ENCODE data around the gene C10orf90.

Gene C10orf90

DNA sequence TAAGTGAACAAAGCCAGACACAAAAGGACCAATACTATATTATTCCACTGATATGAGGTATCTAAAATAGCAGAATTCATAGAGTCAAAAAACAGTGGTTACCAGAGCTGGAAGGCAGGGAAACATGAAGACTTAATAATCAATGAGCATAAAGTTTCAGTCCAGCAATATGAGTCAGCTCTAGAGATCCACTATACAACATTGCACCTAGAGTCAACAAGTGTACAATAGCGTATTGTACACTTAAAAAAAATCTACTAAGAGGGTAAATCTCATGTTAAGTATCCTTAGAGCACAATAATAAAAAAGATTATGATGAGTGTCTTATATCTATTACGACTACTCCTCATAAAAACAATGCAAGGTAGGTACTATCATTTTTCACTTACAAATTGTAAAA lies 36.1 kb downstream of the C10orf90 start:
- DNase-seq (ENCODE audit: low read depth) = no peak

- no peak for DNase-seq (ENCODE audit: low read depth)
These were observed 37.8 kb downstream of the C10orf90 start for GRCh38 chr10:126632705-126633104.

DNA sequence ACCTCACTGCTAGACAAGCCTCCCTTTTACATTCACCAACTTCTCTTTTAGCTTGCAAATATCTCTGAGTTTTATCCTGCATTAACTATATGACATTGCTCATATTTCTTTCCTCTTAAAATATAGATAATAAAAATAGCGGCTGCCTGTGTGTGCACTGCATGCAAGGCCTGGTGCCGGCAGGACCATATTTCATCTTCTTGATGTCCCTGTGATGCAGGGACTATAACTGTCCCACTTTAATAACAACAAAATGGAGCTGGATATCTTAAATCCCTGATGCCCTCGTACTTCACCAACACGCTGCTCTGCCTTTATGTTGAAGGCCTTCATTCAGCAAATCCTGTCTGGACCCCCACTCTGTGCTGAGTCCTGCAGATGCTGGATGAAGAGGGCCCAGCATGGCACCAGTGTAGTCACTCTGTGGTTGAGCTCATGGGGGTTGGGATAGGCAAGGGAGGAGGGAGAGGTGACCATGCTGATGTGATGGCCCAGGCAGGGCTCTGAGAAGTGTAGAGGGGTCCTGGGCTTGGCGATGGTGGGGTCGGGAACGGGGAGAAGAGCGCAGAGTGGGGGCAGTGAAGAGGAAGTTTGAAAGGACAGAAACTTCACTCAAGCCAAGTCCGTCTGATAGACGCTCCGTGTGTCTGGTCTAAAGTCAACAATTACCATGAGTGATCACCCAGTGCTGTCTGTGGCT lies 40.4 kb downstream of the C10orf90 start:
- no peak for DNase-seq (ENCODE audit: low read depth)

DNA sequence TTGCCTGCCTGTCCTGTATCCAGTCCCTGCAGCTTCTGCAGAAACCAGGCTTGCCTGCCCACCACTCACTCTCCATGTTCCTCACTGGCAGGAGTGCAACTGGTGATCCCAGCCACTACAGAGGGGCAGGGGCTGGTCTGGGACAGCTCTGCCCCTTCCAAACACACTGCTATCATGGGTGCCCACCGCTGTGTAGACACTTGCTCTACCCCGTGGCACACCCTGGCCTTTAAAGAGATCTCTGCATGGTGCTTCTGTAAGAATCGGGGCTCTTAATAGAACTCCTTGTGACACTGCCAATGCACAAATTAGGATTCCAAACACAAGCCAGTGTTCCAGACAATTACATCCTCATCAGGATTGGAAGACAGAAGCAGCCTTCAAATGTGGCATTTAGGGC lies 41.7 kb downstream of the C10orf90 start:
- DNase-seq (ENCODE audit: low read depth) = no peak

DNA sequence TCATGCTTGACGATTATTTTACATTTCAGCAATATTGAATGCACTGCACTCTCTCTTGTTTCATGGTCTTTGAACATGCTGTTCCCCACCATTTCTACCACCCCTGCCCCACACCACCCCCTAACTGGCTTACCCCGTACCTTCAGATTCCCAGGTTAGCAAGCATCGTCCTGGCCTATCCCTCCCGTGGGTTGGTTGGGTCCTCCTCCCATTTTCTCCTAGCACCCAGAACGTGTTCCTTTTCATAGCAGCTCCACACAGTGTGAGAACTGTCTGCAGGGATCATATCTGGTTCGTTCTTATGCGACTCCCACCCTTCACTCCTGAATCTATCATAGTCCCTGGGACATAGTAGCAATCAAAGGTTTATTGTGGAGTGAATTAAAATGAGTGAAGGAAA lies 48.6 kb downstream of the C10orf90 start:
- DNase-seq (ENCODE audit: low read depth) = no peak

GRCh38 chr10:126618466-126618865 lies 52.0 kb downstream of the C10orf90 start:
- no peak for DNase-seq (ENCODE audit: low read depth)

DNA sequence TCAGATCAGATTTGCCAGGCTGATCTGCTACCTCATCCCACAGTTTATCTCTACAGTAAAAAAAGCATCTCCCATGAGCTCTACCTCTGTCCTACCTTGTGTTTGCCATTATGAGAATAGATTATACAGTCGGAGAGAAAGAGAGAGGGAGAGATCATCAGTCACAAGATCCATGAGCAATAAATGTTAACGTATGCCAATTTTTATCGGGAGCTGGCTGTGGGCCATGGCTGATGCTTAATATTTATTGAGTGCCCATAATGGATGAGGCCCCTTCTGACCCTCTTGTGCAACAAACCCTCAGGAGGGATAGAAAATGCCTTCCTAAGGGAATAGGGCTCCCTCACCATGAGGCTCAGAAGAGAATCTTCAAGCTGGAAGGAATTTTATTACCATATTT lies 52.8 kb downstream of the C10orf90 start:
- DNase-seq (ENCODE audit: low read depth) = no peak

DNA sequence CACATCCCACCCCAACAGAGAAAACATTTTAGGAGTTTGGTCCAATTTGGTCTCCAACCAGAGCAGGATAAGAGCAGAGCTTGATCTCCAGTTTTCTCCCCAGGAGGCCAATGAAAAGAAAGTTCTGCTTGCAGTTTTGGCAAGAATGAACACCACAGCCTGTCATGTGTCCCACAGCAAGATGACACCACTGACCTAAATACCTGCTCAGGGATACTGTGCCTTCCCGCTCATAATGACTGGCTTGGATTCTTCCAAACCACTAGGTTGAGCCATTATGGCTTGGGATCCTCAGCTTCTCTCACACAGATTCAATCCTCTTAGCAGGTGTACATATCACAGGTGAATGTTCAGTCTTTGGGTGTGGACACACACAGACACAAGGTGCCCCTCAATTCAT lies 53.3 kb downstream of the C10orf90 start:
- no peak for DNase-seq (ENCODE audit: low read depth)

- no peak for DNase-seq (ENCODE audit: low read depth)
These were observed 53.8 kb downstream of the C10orf90 start for GRCh38 chr10:126616737-126617136.

GRCh38 chr10:126611303-126611702 lies 59.2 kb downstream of the C10orf90 start:
- no peak for DNase-seq (ENCODE audit: low read depth)

DNA sequence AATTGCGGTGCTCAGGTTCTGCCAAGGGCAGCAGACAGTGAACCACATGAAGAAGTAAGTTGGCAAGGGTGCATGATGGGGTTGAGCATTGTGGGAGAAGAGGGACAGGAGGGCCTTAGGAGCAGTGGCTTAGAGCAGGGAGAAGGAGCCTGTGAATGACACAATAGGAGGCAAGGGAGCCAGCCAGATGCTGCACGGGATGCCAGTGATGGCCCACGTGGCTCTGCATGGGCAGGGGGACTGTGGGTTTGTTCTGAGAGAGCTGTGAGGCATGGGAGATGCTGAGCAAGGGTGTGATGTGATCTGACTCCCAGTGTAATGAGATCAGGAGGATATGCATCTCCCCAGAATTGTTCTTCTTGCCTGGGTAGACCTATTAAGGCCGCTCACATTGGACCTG lies 60.9 kb downstream of the C10orf90 start:
- no peak for DNase-seq (ENCODE audit: low read depth)

GRCh38 chr10:126599949-126600682 lies 70.4 kb downstream of the C10orf90 start:
- no peak for DNase-seq (ENCODE audit: low read depth)

- no peak for DNase-seq (ENCODE audit: low read depth)
These were observed 72.5 kb downstream of the C10orf90 start for GRCh38 chr10:126598009-126598408.

DNA sequence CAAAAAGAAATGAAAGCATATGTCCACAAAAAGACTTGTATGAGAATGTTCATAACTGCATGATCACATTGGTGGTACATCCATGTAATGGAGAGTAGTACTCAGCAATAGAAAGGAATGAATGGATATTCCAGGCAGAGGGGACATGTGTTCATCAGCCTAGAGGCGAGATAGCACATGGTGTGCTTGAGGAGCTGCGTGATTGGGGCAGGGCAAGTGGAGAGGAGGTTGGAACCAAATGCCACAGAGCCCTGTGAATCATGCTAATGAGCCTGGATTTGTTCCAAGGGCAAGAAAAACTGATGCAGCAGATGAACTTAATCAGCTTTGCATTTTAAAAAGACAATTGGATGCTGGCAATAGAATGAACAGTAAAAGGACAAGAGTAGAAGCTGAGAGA lies 73.3 kb downstream of the C10orf90 start:
- DNase-seq (ENCODE audit: low read depth) = no peak

- DNase-seq (ENCODE audit: low read depth) = no peak
These were observed 73.9 kb downstream of the C10orf90 start for GRCh38 chr10:126596472-126597016.

DNA sequence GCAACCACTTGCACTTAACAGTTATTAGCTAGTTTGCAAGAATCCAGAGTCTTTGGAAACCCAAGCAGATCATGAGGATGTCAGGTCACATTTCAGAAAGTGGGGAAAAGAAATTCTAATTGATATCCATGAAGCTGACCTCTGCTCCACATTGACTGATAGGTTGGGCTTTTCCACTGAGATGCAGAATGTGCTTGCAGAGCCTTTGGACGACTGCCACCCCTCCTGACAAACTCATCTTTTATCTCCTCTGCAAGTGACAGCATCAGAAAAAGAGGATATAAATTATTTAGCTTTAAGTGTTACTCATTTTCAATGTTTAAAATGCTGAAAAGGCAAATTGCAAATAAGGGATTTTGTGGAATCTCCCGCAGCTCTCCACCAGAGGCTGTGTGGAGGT lies 75.3 kb downstream of the C10orf90 start:
- DNase-seq (ENCODE audit: low read depth) = no peak

- no peak for DNase-seq (ENCODE audit: low read depth)
These were observed 76.4 kb downstream of the C10orf90 start for GRCh38 chr10:126593968-126594701.

GRCh38 chr10:126592901-126593300 lies 77.6 kb downstream of the C10orf90 start:
- no peak for DNase-seq (ENCODE audit: low read depth)

DNA sequence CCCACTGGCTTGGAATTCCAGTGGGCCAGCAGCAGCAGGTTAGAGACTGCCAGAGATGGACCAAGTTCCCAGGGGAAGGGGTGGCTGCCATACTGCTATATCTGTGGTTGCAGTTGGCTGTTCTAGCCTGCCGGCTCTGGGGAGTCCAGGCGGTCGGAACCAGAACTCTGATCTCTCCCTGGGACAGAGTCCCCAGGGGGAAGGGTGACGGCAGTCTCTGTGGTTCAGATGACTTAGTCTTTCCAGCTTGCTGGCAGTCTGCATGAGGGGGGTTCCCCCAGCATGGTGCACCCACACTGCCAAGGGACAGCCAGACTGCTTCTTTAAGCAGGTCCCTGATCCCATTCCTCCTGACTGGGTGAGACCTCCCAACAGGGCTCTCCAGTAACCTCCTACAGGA lies 82.5 kb downstream of the C10orf90 start:
- no peak for DNase-seq (ENCODE audit: low read depth)

- no peak for DNase-seq (ENCODE audit: low read depth)
These were observed 83.6 kb downstream of the C10orf90 start for GRCh38 chr10:126586878-126587277.

- no peak for DNase-seq (ENCODE audit: low read depth)
These were observed 84.4 kb downstream of the C10orf90 start for GRCh38 chr10:126586128-126586527.

DNA sequence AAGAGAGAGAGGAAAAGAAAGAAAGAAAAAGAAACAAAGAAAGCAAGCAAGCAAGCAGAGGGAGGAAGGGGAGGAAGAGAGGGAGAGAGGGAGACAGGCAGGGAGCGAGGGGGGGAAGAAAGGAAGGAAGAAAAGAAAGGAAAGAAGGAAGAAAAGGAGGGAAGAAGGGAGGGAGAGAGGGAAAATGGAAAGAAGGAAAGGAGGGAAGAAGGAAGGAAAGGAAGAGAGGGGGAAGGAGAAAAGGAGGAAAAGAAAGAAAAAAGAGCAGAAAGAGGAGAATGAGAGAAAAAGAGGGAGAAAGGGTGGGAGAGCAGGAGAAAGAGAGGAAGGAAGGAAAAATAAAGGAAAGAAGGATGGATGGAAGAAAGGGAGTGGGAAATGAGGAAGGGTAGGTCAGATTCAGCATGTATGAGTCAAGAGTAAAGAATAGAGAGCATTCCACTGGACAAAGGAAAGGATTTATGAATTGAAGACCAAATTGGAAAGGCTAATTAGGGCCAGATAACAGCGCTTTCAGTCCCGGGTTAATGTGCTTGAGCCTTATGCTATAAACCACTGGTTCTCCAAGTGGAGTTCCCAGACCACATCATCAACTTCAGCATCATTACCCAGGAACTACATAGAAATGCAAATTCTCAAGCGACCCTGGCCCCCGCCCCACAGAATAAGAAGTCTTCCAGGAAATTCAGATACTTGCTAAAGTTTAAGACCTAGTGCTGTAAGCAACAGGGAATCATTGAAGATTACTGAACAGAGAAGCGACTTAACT lies 85.1 kb downstream of the C10orf90 start:
- no peak for DNase-seq (ENCODE audit: low read depth)

Data from stimulated activated CD8-positive, alpha-beta memory T cell treated with anti-CD3 and anti-CD28 coated beads, Interleukin-15, amount 100 ng/mL, for 24 hours (primary cell).